NCI-H2029 (cell line): ENCODE results near the gene TMEM19.
A peak's percentile ranks its signal among the peaks of the same experiment; 100 is the strongest.

Source experiments
- DNase-seq: peaks from one replicate; lab custom pipeline; 2025; lab: John Stamatoyannopoulos, UW

Gene TMEM19

DNA sequence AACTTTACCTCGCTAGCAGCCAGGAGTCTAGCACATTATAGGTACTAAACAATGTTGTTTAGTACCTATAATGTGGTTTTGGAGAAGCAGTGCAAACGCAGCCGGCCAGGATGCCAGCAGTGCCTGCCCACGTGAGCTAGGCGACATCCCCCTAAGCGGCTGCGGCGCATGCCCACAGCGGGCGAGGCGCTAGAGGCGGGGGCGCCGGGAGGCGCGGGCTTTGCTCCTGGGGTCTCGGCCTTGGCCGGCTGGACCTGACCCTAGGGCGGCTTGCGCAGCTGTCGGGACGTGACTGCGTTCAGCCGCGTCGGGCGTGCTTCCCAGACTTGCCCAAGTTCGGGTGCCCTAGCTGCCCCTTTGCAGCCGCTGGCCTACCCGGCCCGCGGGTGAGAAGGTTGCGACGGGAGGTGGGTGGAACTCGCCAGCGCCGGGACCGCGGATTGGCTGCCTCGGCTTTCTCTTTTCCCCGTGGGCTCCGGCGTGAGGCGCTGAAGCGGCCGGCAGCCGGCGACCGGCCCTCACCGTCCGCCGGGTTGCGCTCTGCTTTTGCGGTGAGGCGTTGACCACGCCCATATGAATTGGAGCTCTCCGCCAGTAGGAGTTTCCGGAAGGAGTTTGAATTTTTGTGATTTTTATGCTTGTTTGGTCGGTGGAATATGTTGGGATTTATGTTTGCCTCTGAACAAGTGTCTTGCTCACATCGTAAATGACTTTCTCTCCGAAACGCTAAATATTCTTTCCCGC is at the start of gene TMEM19:
Gene TMEM19 (plus strand): TSS at position 169 of the 744 bp plus-strand sequence. CDS start 599 bp downstream, outside the sequence.
- peak; percentile 92 for DNase-seq

DNA sequence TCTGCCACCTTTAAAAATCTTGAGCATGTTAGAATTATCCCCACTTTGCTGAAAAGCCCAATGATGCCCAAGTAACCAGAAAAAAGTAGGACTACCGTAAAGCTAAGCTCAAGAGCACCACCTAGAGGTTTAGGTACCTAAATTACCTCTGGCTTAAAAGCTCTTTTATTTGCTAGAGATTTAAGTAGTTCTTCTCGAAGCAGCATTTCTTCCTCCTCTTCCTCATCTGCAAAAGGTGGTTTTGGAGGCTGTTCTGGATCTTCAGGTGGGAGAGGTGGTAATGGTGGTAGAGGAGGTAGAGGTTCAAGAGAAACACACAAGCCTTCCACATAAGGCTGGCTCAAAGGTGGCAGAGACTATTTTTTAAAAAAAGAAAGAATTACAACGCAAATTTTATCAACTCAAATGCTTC is 49.2 kb upstream of the TMEM19 start:
- DNase-seq = peak; percentile 76

- DNase-seq = no peak
Measured at GRCh38 chr12:71638499-71638898, 47.4 kb upstream of the TMEM19 start.

DNA sequence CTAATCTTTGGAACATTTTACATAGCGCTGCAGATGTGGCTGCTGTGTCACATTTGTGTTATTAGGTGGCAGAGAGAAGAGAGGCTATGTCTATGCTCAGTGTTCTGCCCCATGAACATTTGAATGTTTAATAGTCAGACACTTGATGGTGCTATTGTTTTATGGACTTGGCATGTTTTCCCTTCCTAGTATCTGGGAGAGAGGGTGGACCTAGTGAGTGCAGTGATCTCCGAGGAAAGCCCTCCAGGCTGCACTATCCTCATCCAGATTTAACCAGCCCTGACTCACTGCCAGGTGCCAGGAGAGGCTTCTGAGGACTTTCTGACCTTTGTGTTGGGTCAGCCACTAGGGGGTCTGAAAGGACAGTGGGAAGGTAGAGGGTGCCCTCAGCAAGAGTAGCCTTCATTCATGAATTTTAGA is 46.5 kb upstream of the TMEM19 start:
- DNase-seq = no peak

DNA sequence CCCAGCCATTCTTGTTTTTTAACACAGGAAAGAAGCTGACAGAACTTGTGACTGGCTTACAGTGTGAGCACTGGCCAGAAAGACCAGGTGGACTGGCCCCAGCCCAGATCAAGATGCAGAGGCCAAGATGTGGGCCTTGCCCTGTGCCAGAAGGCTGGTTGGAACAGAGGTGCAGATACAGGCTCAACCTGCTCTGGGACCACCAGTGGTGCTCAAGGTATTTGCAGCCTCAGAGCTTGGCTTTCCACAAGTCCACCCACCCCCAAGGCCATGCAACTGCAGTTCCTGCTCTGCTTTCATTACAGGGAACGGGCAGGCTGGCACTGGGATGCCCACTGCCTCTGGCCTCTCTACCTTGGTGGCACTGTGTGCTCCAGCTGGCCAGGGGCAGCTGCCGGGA is 45.6 kb upstream of the TMEM19 start:
- no peak for DNase-seq

GRCh38 chr12:71641390-71641789 is 44.5 kb upstream of the TMEM19 start:
- no peak for DNase-seq

GRCh38 chr12:71642264-71642663 is 43.6 kb upstream of the TMEM19 start:
- DNase-seq = no peak

DNA sequence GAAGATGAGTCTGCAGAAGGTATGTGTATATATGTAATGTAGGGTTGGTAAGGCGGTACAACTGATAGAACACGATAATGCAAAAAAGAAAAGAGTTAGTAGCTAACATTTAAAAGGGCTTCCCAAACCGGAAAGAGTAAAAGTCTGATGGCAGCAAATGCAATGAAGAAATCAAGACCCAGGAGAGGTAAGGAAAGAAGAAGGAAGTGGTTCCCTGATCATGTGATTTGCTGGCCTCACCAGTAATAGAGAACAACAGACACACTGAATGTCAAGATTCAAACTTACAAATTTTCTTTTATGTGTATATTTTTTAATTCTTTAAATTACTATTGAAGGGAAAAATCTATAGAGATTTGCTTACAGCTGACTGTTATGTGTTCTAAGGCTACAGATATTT is 40.6 kb upstream of the TMEM19 start:
- no peak for DNase-seq

DNA sequence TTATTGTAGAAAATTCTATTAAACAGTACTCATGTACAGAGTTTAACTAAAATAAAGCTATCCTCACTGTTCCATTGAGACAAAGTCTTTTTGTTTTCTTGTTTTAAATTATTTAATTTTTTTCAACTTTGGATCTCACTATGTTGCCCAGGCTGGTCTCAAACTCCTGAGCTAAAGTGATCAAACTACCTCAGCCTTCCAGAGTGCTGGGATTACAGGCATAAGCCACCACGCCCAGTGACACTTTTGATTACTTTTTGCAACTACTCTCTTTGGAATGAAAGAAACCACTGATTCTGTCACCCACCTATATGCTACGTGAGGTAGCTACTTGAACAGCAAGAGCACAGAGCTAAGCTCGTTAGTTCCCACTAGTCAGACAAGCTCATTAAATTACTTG is 39.4 kb upstream of the TMEM19 start:
- no peak for DNase-seq

GRCh38 chr12:71648537-71648936 is 37.3 kb upstream of the TMEM19 start:
- no peak for DNase-seq

DNA sequence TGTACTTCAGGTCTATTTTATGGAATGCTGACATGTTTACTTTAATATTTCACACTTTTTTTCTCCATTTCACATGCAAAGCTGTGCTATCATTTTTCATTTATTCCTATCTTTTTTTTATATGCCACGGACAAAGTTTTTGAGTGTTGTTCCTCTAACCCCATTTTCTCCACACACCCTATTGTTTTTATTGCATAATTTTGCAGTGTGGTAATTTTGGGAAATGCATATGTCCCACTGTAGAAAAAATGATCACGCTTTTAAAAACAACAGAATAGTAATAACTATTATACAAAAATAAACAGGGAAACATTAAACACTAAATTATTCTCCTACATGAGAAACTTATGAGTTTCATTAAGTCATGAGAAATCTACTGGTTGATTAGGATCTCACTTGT is 36.5 kb upstream of the TMEM19 start:
- DNase-seq = no peak

GRCh38 chr12:71652656-71653055 is 33.2 kb upstream of the TMEM19 start:
- DNase-seq = no peak

DNA sequence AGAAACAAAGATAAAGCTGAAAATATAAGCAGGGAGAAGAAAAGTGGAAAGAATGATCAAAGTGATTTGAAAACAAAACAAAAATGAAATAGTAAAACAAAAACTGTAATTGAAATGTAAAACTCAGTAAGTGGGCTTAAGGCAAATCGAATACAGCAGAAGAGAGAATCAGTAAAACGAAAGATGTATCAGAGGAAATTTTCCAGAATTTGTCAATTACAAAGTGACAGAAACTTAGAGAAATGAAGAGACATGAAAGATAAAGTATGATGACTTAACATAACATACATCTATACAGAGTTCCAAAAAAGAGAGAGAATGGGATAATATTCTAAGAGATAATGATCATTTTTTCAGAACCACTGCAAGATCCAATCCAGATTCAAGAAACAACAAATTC is 32.7 kb upstream of the TMEM19 start:
- DNase-seq = no peak

DNA sequence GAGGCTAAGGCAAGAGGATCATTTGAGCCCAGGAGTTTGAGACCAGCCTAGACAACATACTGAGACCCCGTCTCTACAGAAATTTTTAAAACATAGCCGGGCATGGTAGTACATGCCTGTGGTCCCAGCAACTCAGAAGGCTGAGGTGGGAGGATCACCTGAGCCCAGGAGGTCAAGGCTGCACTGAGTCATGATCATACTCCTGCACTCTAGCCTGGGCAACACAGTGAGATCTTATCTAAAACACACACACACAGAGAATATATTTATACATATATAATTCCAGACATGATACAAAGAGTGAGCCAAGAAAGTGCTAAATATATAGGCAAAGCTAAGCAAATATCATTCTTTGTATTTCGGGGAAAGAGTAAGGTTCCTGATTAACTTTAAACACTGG is 31.7 kb upstream of the TMEM19 start:
- no peak for DNase-seq

GRCh38 chr12:71655495-71655894 is 30.4 kb upstream of the TMEM19 start:
- DNase-seq = no peak

DNA sequence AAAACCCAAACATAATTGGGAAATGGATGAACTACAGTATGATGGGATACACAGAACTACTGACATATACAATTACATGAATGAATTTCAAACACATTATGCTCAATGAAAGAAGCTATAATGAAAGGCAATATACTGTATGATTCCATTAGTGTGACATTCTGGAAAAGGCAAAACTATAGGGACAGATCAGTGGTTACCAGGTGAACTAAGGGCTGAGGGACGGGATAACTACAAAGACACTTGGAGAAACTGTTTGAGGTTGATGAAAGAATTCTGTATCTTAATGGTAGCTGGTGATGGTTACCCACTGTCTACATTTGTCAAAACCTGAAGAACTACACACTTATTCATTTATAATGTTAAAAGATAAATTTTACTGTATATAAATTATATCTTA is 30.0 kb upstream of the TMEM19 start:
- no peak for DNase-seq

GRCh38 chr12:71656740-71657139 is 29.1 kb upstream of the TMEM19 start:
- no peak for DNase-seq

- DNase-seq = no peak
Measured at GRCh38 chr12:71661977-71662530, 23.8 kb upstream of the TMEM19 start.

GRCh38 chr12:71662849-71663560 is 22.9 kb upstream of the TMEM19 start:
- DNase-seq = no peak

DNA sequence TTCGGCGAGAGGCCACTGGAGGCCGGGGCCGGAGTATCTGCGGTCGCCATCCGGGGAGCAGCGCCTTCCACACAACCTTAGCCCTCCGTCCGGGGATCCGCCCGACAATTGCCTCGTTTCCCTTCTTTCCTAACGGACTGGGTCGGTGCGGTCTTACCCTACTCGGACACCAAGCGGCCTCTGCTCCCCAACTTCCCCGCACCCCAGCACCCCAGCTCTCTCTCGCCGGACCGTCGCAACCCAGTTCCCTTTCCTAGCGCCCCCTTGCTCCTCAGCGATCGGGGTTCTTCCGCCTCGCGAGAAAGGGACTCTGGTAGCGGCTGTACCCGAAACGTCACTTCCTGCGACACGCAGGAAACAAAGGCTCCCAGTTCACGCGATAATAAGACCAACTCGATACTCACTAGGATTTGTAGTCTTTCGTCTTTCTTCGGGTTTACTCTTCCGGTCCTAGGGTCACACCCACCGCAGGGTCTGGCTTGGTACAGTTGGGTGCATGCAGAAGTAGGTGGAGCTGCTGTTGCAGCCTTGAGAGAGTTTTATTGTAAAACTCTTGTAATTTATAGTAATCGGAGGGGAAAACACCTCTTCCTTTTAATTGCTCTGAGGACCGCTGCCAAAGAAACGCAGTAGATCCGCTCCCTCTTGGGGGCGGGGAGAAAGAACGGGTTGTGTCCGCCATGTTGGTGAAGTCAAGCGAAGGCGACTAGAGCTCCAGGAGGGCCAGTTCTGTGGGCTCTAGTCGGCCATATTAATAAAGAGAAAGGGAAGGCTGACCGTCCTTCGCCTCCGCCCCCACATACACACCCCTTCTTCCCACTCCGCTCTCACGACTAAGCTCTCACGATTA is 22.1 kb upstream of the TMEM19 start, which contains the start of the genes THAP2 and ZFC3H1:
Gene THAP2 (plus strand): TSS at position 741 of the 850 bp plus-strand sequence. CDS start 209 bp downstream, outside the sequence.
Gene ZFC3H1 (minus strand): TSS at position 288 of the 850 bp plus-strand sequence. CDS start 238 bp downstream, at position 50.
- peak; percentile 98 for DNase-seq

- DNase-seq = peak; percentile 79
Measured at GRCh38 chr12:71664411-71665089, 21.3 kb upstream of the TMEM19 start.
